NCI-H2196 (cell line): Measurements from ENCODE around the gene PMEPA1.

ENCODE experiments used
- DNase-seq: peaks from one replicate; lab custom pipeline; 2025; ENCODE audit not compliant: unreplicated experiment; lab: John Stamatoyannopoulos, UW

Gene PMEPA1

GRCh38 chr20:57695012-57695411 is 14.8 kb downstream of the PMEPA1 start:
- no peak for DNase-seq

- no peak for DNase-seq
Observed at GRCh38 chr20:57694481-57694880, 15.3 kb downstream of the PMEPA1 start.

GRCh38 chr20:57693670-57694329 is 16.0 kb downstream of the PMEPA1 start:
- DNase-seq = no peak

GRCh38 chr20:57693002-57693582 is 16.7 kb downstream of the PMEPA1 start:
- no peak for DNase-seq

- DNase-seq = no peak
Observed at GRCh38 chr20:57692393-57692792, 17.4 kb downstream of the PMEPA1 start.

- DNase-seq = no peak
Observed at GRCh38 chr20:57691699-57692098, 18.1 kb downstream of the PMEPA1 start.

GRCh38 chr20:57690525-57690924 is 19.3 kb downstream of the PMEPA1 start:
- no peak for DNase-seq

GRCh38 chr20:57689745-57690481 is 19.9 kb downstream of the PMEPA1 start:
- no peak for DNase-seq

GRCh38 chr20:57688864-57689263 is 21.0 kb downstream of the PMEPA1 start:
- no peak for DNase-seq

- no peak for DNase-seq
Observed at GRCh38 chr20:57688295-57688694, 21.5 kb downstream of the PMEPA1 start.

GRCh38 chr20:57686931-57687652 is 22.7 kb downstream of the PMEPA1 start:
- DNase-seq = no peak

- DNase-seq = no peak
Observed at GRCh38 chr20:57685146-57685758, 24.6 kb downstream of the PMEPA1 start.

- DNase-seq = no peak
Observed at GRCh38 chr20:57684808-57685140, 25.0 kb downstream of the PMEPA1 start.

GRCh38 chr20:57683881-57684807 is 25.7 kb downstream of the PMEPA1 start:
- DNase-seq = no peak

GRCh38 chr20:57683287-57683686 is 26.5 kb downstream of the PMEPA1 start:
- DNase-seq = no peak

GRCh38 chr20:57682184-57683101 is 27.4 kb downstream of the PMEPA1 start:
- no peak for DNase-seq

GRCh38 chr20:57680934-57681914 is 28.6 kb downstream of the PMEPA1 start:
- DNase-seq = no peak

- DNase-seq = no peak
Observed at GRCh38 chr20:57680131-57680716, 29.6 kb downstream of the PMEPA1 start.
